Breast epithelium (tissue), 4 donors: Measurements from ENCODE around the gene ZKSCAN5. TPM values are rescaled to one million over a fixed set of nuclear protein-coding genes. Genes with fewer than 3 reads are reported as not detected.

Source experiments
- DNase-seq, 2 donors: peaks; one replicate each; pipeline ENCODE4 v3.0.0-alpha.2; 2019; ENCODE audit warnings: low spot score in 2 of 2
- H3K27ac ChIP-seq, 2 donors: fragments of 200-600 bp; sonication (generic) in 1 of 2; one replicate each; pipeline ENCODE4 v1.5.1; 2016 to 2019; ENCODE audit warnings: mild to moderate bottlenecking in 1 of 2
- H3K27me3 ChIP-seq, 2 donors: fragments of 200-600 bp; sonication (generic) in 1 of 2; one replicate each; pipeline versions ENCODE4 v1.5.1 to v1.6.0; 2017 to 2019; ENCODE audit warnings: control low read depth in 1 of 2, mild to moderate bottlenecking in 1 of 2
- H3K36me3 ChIP-seq: fragments of 200-600 bp; one replicate; pipeline ENCODE4 v1.5.1; 2019
- H3K4me1 ChIP-seq, 2 donors: fragments of 200-600 bp; sonication (generic); one replicate each; pipeline ENCODE4 v1.5.1; 2016 to 2019; ENCODE audit warnings: control low read depth in 1 of 2
- H3K4me3 ChIP-seq, 3 donors: fragments of 200-600 bp; sonication (generic); 1 replicate in 2 of 3; 2 replicates in 1 of 3; pipeline ENCODE4 v1.5.1; 2016 to 2019; ENCODE audit warnings: mild to moderate bottlenecking in 3 of 3, moderate library complexity in 2 of 3
- H3K9me3 ChIP-seq, 2 donors: fragments of 200-600 bp; sonication (generic) in 1 of 2; one replicate each; pipeline ENCODE4 v1.5.1; 2016 to 2019; ENCODE audit warnings: control low read depth in 1 of 2
- POLR2A ChIP-seq: fragments of 450-650 bp; IDR thresholded peaks from one replicate; pipeline ENCODE4 v1.6.1; 2016; ENCODE audit warnings: antibody characterized with exemption, mild to moderate bottlenecking, moderate library complexity
- POLR2AphosphoS5 ChIP-seq, 3 donors: sonication (generic); formaldehyde crosslinking; IDR thresholded peaks; one replicate each; pipeline ENCODE4 v1.6.1; 2017; ENCODE audit warnings: antibody characterized with exemption in 3 of 3
- intact Hi-C: fragments of 100-400 bp; cut with DNase I; formaldehyde crosslinking; loops from one replicate; pipeline ENCODE4 v1.15.1; 2023; ENCODE audit warnings: low total_unique reads
- total RNA-seq, 3 donors: library from RNA; depleted of rRNA; stranded (reverse); fragments of >200 nt; gene quantifications; one replicate each; pipeline ENCODE4 v1.1.0, GENCODE V29; 2016
- TF ChIP-seq, protein P1 (sequence below), 3 donors: fragments of 450-650 bp; IDR thresholded peaks; one replicate each; pipeline ENCODE4 v1.5.1; 2016 to 2017; ENCODE audit warnings: antibody characterized with exemption in 3 of 3, mild to moderate bottlenecking in 3 of 3, moderate library complexity in 3 of 3

ZKSCAN5 gene
- total RNA-seq: 10 to 100 TPM in 1 of 3 donors, 1 to 10 TPM in 2; 7.5 to 11.0 (median 8.0) TPM

DNA sequence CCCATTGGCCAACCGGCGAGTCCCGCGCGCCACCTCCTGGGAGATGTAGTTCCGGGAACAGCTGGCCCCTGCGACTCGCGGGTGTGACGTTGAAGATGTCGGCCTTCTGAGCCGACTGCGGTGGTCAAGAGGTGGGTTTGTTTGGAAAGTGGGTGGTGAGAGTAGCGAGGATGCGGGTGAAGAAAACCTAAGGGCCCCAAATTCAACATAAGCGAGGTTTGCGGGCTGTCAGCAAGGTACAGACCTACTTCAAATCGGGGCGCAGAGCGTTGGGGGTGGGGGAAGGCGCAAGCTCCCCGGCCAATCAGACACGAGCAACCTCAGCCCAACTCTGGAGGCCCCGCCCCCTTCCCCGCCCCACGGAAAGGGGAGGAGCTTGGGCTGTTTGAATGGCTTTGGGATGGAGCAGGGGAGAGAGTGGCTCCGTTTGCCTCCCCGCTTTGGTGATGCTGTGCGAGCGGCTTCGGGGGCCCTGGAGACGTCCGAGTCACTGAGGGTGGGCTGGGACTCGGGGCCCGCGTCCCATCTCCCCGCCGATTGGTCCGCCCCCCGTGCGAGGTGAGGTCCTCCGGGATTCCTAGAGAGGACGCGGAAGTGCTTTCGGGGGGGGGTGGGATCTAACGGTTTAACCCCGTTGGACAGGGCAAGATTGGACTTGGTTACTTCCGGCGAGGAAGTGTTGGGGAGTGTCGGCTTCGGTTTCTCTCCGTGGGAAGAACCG is at the start of gene ZKSCAN5:
TSS of gene ZKSCAN5 (plus strand) at position 60 of the 721 bp plus-strand sequence. CDS start 1,383 bp downstream, outside the sequence.
- intact Hi-C loops: no loop called here
- TF ChIP-seq, protein P1, sequence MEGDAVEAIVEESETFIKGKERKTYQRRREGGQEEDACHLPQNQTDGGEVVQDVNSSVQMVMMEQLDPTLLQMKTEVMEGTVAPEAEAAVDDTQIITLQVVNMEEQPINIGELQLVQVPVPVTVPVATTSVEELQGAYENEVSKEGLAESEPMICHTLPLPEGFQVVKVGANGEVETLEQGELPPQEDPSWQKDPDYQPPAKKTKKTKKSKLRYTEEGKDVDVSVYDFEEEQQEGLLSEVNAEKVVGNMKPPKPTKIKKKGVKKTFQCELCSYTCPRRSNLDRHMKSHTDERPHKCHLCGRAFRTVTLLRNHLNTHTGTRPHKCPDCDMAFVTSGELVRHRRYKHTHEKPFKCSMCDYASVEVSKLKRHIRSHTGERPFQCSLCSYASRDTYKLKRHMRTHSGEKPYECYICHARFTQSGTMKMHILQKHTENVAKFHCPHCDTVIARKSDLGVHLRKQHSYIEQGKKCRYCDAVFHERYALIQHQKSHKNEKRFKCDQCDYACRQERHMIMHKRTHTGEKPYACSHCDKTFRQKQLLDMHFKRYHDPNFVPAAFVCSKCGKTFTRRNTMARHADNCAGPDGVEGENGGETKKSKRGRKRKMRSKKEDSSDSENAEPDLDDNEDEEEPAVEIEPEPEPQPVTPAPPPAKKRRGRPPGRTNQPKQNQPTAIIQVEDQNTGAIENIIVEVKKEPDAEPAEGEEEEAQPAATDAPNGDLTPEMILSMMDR (IDR thresholded peaks at IDR 0.05): no peak
- peak; percentile 62 to 84 (median 65) for TF ChIP-seq POLR2AphosphoS5 (IDR thresholded peaks at IDR 0.05)
- peak; percentile 52 for TF ChIP-seq POLR2A
- DNase-seq: peak; percentile 98 to 99
- Histone ChIP-seq H3K27me3 (no peaks in the 10 kb centered on the region), H3K36me3 (no peaks in the 10 kb centered on the region), H3K4me1 (peaks cover 0 to 20% of the 10 kb centered on the region in 2 donors), H3K27ac (peak within 1 kb of the TSS; percentile 96), H3K4me3 (peak within 1 kb of the TSS; percentile 73 to 87 (median 77)), H3K9me3 (no peaks in the 10 kb centered on the region)

DNA sequence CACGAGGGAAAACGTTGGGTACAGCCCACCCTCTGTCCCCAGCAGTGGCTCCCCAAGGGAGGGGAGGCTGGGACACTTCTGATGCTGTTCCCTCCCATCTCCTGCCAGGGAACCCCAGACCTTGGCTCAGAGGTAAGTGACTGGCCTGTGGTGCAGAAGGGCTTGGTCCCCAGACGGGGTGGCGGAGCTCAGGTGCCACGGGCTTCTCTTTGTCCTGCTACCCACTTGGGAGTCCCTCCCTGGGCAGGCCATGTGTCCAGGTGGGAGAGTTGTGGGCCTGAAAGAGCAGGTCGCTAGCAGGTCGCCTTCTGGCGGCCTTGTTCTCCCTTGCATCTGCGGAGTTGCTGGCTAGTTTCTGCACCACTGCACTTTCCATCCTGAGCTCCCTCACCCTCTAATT is 48.6 kb upstream of the ZKSCAN5 start:
- DNase-seq: no peak
- H3K4me1 ChIP-seq: no peaks in the 10 kb centered on the region
- H3K4me3 ChIP-seq: no peak overlapping the region
- no peak for TF ChIP-seq POLR2A
- TF ChIP-seq, protein P1 (IDR thresholded peaks at IDR 0.05): no peak
- no peak for TF ChIP-seq POLR2AphosphoS5 (IDR thresholded peaks at IDR 0.05)
- no peaks in the 10 kb centered on the region for H3K9me3 ChIP-seq
- no peaks in the 10 kb centered on the region for H3K36me3 ChIP-seq
- no peaks in the 10 kb centered on the region for H3K27me3 ChIP-seq
- intact Hi-C loops: no loop called here
- no peak overlapping the region for H3K27ac ChIP-seq

DNA sequence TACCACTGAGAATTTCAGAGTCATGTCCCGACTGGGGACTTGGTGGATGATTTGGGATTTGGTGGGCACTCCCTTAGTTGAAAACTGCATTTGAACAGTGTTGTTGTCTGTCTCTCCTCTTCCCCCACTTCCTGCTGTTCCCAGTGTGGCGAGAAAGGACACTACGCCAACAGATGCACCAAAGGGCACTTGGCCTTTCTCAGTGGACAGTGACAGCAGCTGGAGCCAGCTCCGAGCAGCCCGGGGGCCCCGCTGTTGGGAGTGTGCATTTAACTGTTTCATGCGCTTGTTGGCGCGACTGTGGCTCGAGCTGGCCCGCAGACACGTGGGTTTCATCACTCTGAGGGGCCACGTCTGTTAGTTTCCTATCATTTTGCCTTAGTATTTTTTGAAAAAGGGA is 48.2 kb upstream of the ZKSCAN5 start:
- Histone ChIP-seq H3K4me1 (no peaks in the 10 kb centered on the region), H3K27me3 (no peaks in the 10 kb centered on the region), H3K4me3 (no peak overlapping the region), H3K27ac (no peak overlapping the region), H3K9me3 (no peaks in the 10 kb centered on the region), H3K36me3 (no peaks in the 10 kb centered on the region)
- intact Hi-C loops: no loop called here
- no peak for TF ChIP-seq POLR2A
- TF ChIP-seq, protein P1 (IDR thresholded peaks at IDR 0.05): no peak
- TF ChIP-seq POLR2AphosphoS5 (IDR thresholded peaks at IDR 0.05): no peak
- no peak for DNase-seq

DNA sequence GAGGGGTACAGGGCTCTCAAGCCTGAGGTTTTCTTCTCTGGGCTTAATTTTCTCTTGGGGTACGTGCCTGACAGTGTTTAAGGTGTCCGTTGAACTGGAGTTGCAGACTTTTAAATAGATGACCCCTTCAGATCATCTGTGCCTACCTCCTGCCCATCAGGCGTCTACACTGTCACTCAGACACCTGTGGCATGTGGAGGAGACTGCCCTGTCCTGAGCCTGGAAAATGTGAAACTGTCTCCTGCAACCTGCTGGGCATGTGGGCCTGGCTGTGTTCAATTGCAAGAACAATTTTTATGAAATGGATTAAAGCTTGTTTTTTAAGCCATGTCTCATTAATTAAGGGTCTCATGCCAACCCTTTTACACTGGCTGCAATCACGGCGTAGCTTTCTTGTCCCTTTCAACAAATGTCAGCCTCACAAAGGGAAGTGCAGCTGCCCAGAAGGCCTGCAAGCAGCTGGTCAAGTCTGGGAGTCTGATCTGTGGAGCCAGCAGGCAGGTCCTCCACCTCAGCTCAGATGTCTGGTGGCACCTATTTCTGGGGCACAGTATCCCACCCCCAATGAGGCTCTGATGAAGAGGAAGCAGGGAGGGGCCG is 47.3 kb upstream of the ZKSCAN5 start:
- H3K4me1 ChIP-seq: no peaks in the 10 kb centered on the region
- H3K27me3 ChIP-seq: no peaks in the 10 kb centered on the region
- intact Hi-C loops: no loop called here
- no peak for DNase-seq
- H3K9me3 ChIP-seq: no peaks in the 10 kb centered on the region
- H3K36me3 ChIP-seq: no peaks in the 10 kb centered on the region
- H3K4me3 ChIP-seq: no peak overlapping the region
- H3K27ac ChIP-seq: no peak overlapping the region
- TF ChIP-seq, protein P1 (IDR thresholded peaks at IDR 0.05): no peak
- TF ChIP-seq POLR2A (no peak), POLR2AphosphoS5 (IDR thresholded peaks at IDR 0.05) (no peak)
